HepG2 (cell line): Measurements from ENCODE around the gene CREBZF. TPM values are rescaled to one million over a fixed set of nuclear protein-coding genes. Genes with fewer than 3 reads are reported as not detected.

ENCODE experiments used
- ATF7 ChIP-seq, 2 experiments: fragments of 450-650 bp in 1 of 2; sonication (generic) in 1 of 2; formaldehyde crosslinking in 1 of 2; IDR thresholded peaks; 2 replicates each; pipeline versions ENCODE4 v1.4.0 to v1.6.1; 2016 to 2020; ENCODE audit warnings: antibody characterized with exemption in 1 of 2, mild to moderate bottlenecking in 1 of 2, missing genetic modification reagents in 1 of 2
- EZH2 ChIP-seq: conservative IDR thresholded peaks from 2 replicates; pipeline ENCODE4 v1.6.1; 2012; ENCODE audit warnings: mild to moderate bottlenecking, low read depth, low read length, moderate library complexity
- FOSL1 ChIP-seq: sonication (generic); formaldehyde crosslinking; IDR thresholded peaks from 2 replicates; pipeline ENCODE4 v1.9.0; 2021; ENCODE audit warnings: missing genetic modification reagents, borderline replicate concordance
- GLMP ChIP-seq: sonication (generic); formaldehyde crosslinking; IDR thresholded peaks from 2 replicates; pipeline ENCODE4 v1.9.0; 2021; ENCODE audit warnings: missing genetic modification reagents, mild to moderate bottlenecking, borderline replicate concordance
- HHEX ChIP-seq: IDR thresholded peaks from 2 replicates; pipeline ENCODE4 v1.6.1; 2016; ENCODE audit warnings: control low read depth
- KDM5A ChIP-seq: fragments of 200-600 bp; sonication (generic); IDR thresholded peaks from 2 replicates; pipeline ENCODE4 v1.7.0; 2018; ENCODE audit warnings: antibody characterized with exemption, mild to moderate bottlenecking, low read length, borderline replicate concordance
- NAIF1 ChIP-seq: sonication (generic); formaldehyde crosslinking; IDR thresholded peaks from 2 replicates; pipeline ENCODE4 v1.5.0; 2020; ENCODE audit warnings: mild to moderate bottlenecking, missing genetic modification reagents, borderline replicate concordance
- NPAS2 ChIP-seq: sonication (generic); formaldehyde crosslinking; IDR thresholded peaks from 2 replicates; pipeline ENCODE4 v1.8.0; 2022; ENCODE audit warnings: mild to moderate bottlenecking, missing genetic modification reagents, borderline replicate concordance
- PAWR ChIP-seq: sonication (generic); formaldehyde crosslinking; IDR thresholded peaks from 2 replicates; pipeline ENCODE4 v1.4.0; 2020; ENCODE audit warnings: missing genetic modification reagents, mild to moderate bottlenecking, borderline replicate concordance
- RFX1 ChIP-seq: fragments of 450-650 bp; IDR thresholded peaks from 2 replicates; pipeline ENCODE4 v1.6.1; 2017
- RFXAP ChIP-seq: sonication (generic); formaldehyde crosslinking; IDR thresholded peaks from 2 replicates; pipeline ENCODE4 v1.4.0; 2020; ENCODE audit warnings: missing genetic modification reagents, borderline replicate concordance
- SMAD9 ChIP-seq: sonication (generic); formaldehyde crosslinking; IDR thresholded peaks from 2 replicates; pipeline ENCODE4 v1.5.1; 2020; ENCODE audit warnings: mild to moderate bottlenecking, missing genetic modification reagents
- SRF ChIP-seq: IDR thresholded peaks from 2 replicates; pipeline ENCODE4 v1.6.1; 2011; ENCODE audit warnings: mild to moderate bottlenecking, low read depth, low read length, moderate library complexity
- TCF7L2 ChIP-seq: IDR thresholded peaks from 2 replicates; pipeline ENCODE4 v1.6.1; 2011; ENCODE audit warnings: mild to moderate bottlenecking, low read depth, low read length, moderate library complexity
- ZBTB8A ChIP-seq: sonication (generic); formaldehyde crosslinking; IDR thresholded peaks from 2 replicates; pipeline ENCODE4 v1.4.0; 2020; ENCODE audit warnings: mild to moderate bottlenecking, low read depth, missing genetic modification reagents, borderline replicate concordance
- ZKSCAN5 ChIP-seq: sonication (generic); formaldehyde crosslinking; IDR thresholded peaks from 2 replicates; pipeline ENCODE4 v1.5.1; 2020; ENCODE audit warnings: mild to moderate bottlenecking, missing genetic modification reagents
- ZNF124 ChIP-seq: sonication (generic); formaldehyde crosslinking; IDR thresholded peaks from 2 replicates; pipeline ENCODE4 v1.4.0; 2020; ENCODE audit warnings: missing genetic modification reagents
- ZNF230 ChIP-seq: sonication (generic); formaldehyde crosslinking; IDR thresholded peaks from 2 replicates; pipeline ENCODE4 v1.4.0; 2020; ENCODE audit warnings: mild to moderate bottlenecking, missing genetic modification reagents
- ZNF512 ChIP-seq: sonication (generic); formaldehyde crosslinking; IDR thresholded peaks from 2 replicates; pipeline ENCODE4 v1.4.0; 2020; ENCODE audit warnings: mild to moderate bottlenecking, missing genetic modification reagents
- ZNF564 ChIP-seq: sonication (generic); formaldehyde crosslinking; IDR thresholded peaks from 2 replicates; pipeline ENCODE4 v1.8.1; 2023; ENCODE audit warnings: mild to moderate bottlenecking, missing genetic modification reagents
- ZNF878 ChIP-seq: sonication (generic); formaldehyde crosslinking; IDR thresholded peaks from 2 replicates; pipeline ENCODE4 v1.8.1; 2023; ENCODE audit warnings: mild to moderate bottlenecking, missing genetic modification reagents, moderate library complexity
- ZSCAN22 ChIP-seq: sonication (generic); formaldehyde crosslinking; IDR thresholded peaks from 2 replicates; pipeline ENCODE4 v1.4.0; 2020; ENCODE audit warnings: mild to moderate bottlenecking, missing genetic modification reagents
- polyA plus RNA-seq, 8 experiments: library from polyadenylated mRNA; depleted of rRNA in 3 of 8; stranded (reverse) in 7 of 8; unstranded in 1 of 8; fragments of >200 nt; fragmentation: Illumina TruSeq in 4 of 8; extraction: Trizol in 4 of 8; gene quantifications; 2 replicates each; pipeline versions ENCODE4 v1.2.1 to v1.2.3, GENCODE V29; 2011 to 2016; ENCODE audit warnings: low read depth in 4 of 8, missing spikeins in 1 of 8, mixed read lengths in 1 of 8; ENCODE audit not compliant: insufficient read depth in 1 of 8
- total RNA-seq, 5 experiments: library from RNA; depleted of rRNA; stranded (reverse); fragments of >200 nt; fragmentation: Illumina TruSeq; extraction: Trizol; gene quantifications; 2 replicates each; pipeline ENCODE4 v1.2.3, GENCODE V29; 2016; ENCODE audit warnings: low read depth in 1 of 5
- TF ChIP-seq, protein P1 (sequence below): sonication (generic); formaldehyde crosslinking; IDR thresholded peaks from 2 replicates; pipeline ENCODE4 v1.9.0; 2021; ENCODE audit warnings: missing genetic modification reagents, borderline replicate concordance
- TF ChIP-seq, protein P2 (sequence below): sonication (generic); formaldehyde crosslinking; IDR thresholded peaks from 2 replicates; pipeline ENCODE4 v1.4.0; 2020; ENCODE audit warnings: missing genetic modification reagents

Gene CREBZF
- total and polyA plus RNA-seq, 2 of the 13 experiments (the other 11 are each of a cell fraction or from before 2014, with no cell fraction given): 30.6 to 43.1 TPM

DNA sequence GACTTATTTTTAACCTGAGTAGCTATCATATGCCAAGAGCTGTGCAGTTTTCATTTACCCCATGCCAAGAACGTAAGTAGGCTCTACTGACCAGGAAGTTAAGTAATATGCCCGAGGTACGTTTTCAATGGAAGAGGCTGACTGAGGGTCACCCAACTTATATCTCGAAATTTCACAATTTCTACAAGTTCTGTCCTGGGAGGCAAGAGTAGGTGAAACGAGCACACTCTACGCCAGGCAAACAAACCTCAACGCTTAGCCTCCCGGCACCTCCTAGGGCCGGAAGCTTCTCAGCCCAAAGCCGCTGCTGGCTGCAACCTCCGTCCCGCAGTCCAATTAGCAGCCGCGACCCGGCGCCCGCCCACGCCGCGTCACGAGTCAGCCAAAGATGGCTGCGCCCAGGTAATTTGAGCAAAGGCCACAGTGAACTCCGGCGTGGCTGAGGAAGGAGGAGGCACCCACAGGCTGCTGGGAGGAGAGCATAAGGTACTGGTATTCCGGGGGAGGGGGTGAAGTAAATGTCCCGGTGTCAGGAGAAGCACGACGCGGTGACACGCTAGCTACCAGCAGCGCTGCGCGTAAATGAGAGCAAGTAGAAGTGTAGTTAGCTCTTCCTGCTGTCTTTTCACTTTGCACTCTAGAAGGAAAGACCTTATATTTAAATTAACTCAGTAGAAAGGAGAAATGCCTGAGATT lies 17.2 kb downstream of the CREBZF start, which contains the start of gene TMEM126A (continued):
- TF ChIP-seq EZH2 (no peak), ZSCAN22 (CRISPR knock-in tag) (no peak), ZNF878 (CRISPR knock-in tag) (no peak), ZNF512 (CRISPR knock-in tag) (no peak), TCF7L2 (no peak), ZKSCAN5 (CRISPR knock-in tag) (0 out of 2 replicates have a peak, but pooled peaks have one; percentile 17), RFX1 (no peak), FOSL1 (CRISPR knock-in tag) (no peak), KDM5A (peak; percentile 82), SRF (0 out of 2 replicates have a peak, but pooled peaks have one; percentile 38), NAIF1 (CRISPR knock-in tag) (no peak), ATF7 (IDR thresholded peaks at IDR 0.05) (no peak), ATF7 (CRISPR knock-in tag; IDR thresholded peaks at IDR 0.05) (no peak), RFXAP (CRISPR knock-in tag) (peak; percentile 77; the same call in 1 of the 2 replicates), GLMP (CRISPR knock-in tag) (no peak), ZNF564 (CRISPR knock-in tag) (0 out of 2 replicates have a peak, but pooled peaks have one; percentile 14), ZNF230 (CRISPR knock-in tag) (no peak), ZBTB8A (CRISPR knock-in tag) (no peak), PAWR (CRISPR knock-in tag) (no peak), ZNF124 (CRISPR knock-in tag) (0 out of 2 replicates have a peak, but pooled peaks have one; percentile 32), HHEX (no peak), SMAD9 (CRISPR knock-in tag) (no peak), NPAS2 (CRISPR knock-in tag) (no peak)
- TF ChIP-seq, protein P1, sequence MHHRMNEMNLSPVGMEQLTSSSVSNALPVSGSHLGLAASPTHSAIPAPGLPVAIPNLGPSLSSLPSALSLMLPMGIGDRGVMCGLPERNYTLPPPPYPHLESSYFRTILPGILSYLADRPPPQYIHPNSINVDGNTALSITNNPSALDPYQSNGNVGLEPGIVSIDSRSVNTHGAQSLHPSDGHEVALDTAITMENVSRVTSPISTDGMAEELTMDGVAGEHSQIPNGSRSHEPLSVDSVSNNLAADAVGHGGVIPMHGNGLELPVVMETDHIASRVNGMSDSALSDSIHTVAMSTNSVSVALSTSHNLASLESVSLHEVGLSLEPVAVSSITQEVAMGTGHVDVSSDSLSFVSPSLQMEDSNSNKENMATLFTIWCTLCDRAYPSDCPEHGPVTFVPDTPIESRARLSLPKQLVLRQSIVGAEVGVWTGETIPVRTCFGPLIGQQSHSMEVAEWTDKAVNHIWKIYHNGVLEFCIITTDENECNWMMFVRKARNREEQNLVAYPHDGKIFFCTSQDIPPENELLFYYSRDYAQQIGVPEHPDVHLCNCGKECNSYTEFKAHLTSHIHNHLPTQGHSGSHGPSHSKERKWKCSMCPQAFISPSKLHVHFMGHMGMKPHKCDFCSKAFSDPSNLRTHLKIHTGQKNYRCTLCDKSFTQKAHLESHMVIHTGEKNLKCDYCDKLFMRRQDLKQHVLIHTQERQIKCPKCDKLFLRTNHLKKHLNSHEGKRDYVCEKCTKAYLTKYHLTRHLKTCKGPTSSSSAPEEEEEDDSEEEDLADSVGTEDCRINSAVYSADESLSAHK (CRISPR knock-in tag): no peak
- TF ChIP-seq, protein P2, sequence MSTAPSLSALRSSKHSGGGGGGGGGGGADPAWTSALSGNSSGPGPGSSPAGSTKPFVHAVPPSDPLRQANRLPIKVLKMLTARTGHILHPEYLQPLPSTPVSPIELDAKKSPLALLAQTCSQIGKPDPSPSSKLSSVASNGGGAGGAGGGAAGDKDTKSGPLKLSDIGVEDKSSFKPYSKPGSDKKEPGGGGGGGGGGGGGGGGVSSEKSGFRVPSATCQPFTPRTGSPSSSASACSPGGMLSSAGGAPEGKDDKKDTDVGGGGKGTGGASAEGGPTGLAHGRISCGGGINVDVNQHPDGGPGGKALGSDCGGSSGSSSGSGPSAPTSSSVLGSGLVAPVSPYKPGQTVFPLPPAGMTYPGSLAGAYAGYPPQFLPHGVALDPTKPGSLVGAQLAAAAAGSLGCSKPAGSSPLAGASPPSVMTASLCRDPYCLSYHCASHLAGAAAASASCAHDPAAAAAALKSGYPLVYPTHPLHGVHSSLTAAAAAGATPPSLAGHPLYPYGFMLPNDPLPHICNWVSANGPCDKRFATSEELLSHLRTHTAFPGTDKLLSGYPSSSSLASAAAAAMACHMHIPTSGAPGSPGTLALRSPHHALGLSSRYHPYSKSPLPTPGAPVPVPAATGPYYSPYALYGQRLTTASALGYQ (CRISPR knock-in tag): no peak
